Spleen (tissue), 7 donors: ENCODE measurements around the gene RBM12.

Experiments
- POLR2AphosphoS5 ChIP-seq, 3 donors: sonication (generic); formaldehyde crosslinking; IDR thresholded peaks; one replicate each; pipeline ENCODE4 v1.5.1; 2017; ENCODE audit warnings: antibody characterized with exemption in 3 of 3
- TF ChIP-seq, protein P1 (sequence below), 11 experiments: fragments of 200-600 bp in 7 of 11; fragments of 450-650 bp in 4 of 11; sonication (generic) in 4 of 11; IDR thresholded peaks in 8 of 11; conservative IDR thresholded peaks in 3 of 11; 1 replicate in 7 of 11; 2 replicates in 4 of 11; pipeline versions ENCODE4 v1.4.0 to v1.8.0; 2016 to 2021; ENCODE audit warnings: antibody characterized with exemption in 11 of 11, inconsistent platforms in 4 of 11, mild to moderate bottlenecking in 1 of 11
- donor health status: DM: no; HTN: no; CAD: no; lungs with moderate emphysema.
- donor health status: DM: no; HTN: no; CAD: no.
- donor health status: DM: no; HTN: no; CAD: no.

DNA sequence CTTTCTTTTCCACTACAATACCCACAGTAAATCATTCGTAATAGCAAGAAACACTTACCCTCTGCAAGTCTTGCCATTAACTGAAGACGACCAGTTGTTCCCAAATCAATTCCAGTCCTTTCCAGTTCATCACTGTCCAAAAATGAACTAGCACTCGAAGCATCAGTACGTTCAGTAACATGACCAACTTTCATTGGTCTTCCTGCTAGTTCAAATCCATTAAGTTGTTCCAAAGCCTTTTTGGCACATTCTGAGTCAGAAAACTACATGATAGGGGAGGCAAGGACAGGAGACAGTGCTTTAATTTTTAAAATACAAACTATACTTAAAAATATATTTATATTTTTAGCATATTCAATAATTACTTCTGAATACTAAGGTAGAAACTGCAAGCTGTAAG, 49.4 kb upstream of the RBM12 start:
- TF ChIP-seq, protein P1, sequence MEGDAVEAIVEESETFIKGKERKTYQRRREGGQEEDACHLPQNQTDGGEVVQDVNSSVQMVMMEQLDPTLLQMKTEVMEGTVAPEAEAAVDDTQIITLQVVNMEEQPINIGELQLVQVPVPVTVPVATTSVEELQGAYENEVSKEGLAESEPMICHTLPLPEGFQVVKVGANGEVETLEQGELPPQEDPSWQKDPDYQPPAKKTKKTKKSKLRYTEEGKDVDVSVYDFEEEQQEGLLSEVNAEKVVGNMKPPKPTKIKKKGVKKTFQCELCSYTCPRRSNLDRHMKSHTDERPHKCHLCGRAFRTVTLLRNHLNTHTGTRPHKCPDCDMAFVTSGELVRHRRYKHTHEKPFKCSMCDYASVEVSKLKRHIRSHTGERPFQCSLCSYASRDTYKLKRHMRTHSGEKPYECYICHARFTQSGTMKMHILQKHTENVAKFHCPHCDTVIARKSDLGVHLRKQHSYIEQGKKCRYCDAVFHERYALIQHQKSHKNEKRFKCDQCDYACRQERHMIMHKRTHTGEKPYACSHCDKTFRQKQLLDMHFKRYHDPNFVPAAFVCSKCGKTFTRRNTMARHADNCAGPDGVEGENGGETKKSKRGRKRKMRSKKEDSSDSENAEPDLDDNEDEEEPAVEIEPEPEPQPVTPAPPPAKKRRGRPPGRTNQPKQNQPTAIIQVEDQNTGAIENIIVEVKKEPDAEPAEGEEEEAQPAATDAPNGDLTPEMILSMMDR (IDR thresholded peaks at IDR 0.05 in 8 of 11, conservative IDR thresholded peaks at IDR 0.05 in 3 of 11) = no peak
- no peak for TF ChIP-seq POLR2AphosphoS5 (IDR thresholded peaks at IDR 0.05)
